BLaER1 treated with 17β-estradiol and CSF1 and Interleukin-3, amounts not matched to agents 10 nM and 100 nM (cell line): ENCODE results near the gene GSTCD.

Experiments
- H3K27ac ChIP-seq, 11 experiments: shearing (Covaris generic); formaldehyde crosslinking; 2 replicates each; pipeline ENCODE4 v1.8.1; 2022
- H3K27me3 ChIP-seq, 11 experiments: shearing (Covaris generic); formaldehyde crosslinking; 2 replicates each; pipeline ENCODE4 v1.8.1; 2022
- H3K36me3 ChIP-seq, 11 experiments: shearing (Covaris generic); formaldehyde crosslinking; 2 replicates each; pipeline ENCODE4 v1.8.1; 2022
- H3K4me1 ChIP-seq, 10 experiments: shearing (Covaris generic); formaldehyde crosslinking; 2 replicates each; pipeline ENCODE4 v1.8.1; 2022
- H3K4me2 ChIP-seq, 11 experiments: shearing (Covaris generic); formaldehyde crosslinking; 2 replicates each; pipeline ENCODE4 v1.8.1; 2022
- H3K4me3 ChIP-seq, 10 experiments: shearing (Covaris generic); formaldehyde crosslinking; 2 replicates each; pipeline ENCODE4 v1.8.1; 2022
- H3K9ac ChIP-seq, 11 experiments: shearing (Covaris generic); formaldehyde crosslinking; 2 replicates each; pipeline ENCODE4 v1.8.1; 2022
- H3K9me3 ChIP-seq, 11 experiments: shearing (Covaris generic); formaldehyde crosslinking; replicated peaks in 1 of 11; 2 replicates each; pipeline ENCODE4 v1.8.1; 2022
- H4K20me1 ChIP-seq, 11 experiments: shearing (Covaris generic); formaldehyde crosslinking; 2 replicates each; pipeline ENCODE4 v1.8.1; 2022
- Cebpa-rat ChIP-seq, 11 experiments: shearing (Covaris generic); IDR thresholded peaks; 2 replicates each; pipeline ENCODE4 v1.8.1; 2022

The GSTCD gene

GRCh38 chr4:105780176-105780575 lies 71.6 kb downstream of the GSTCD start:
- Histone ChIP-seq H3K4me3 (no peak overlapping the region), H3K27ac (no peak overlapping the region), H3K4me1 (no peaks in the 10 kb centered on the region), H3K27me3 (no peaks in the 10 kb centered on the region), H3K36me3 (peaks cover 0 to 15% (median 11%) of the 10 kb centered on the region in 11 experiments; a peak in 12 of 22 replicates), H3K4me2 (no peak overlapping the region), H3K9ac (no peak overlapping the region), H3K9me3 (peaks cover 0 to 13% (median 0%) of the 10 kb centered on the region in 11 experiments; a peak in 6 of 22 replicates), H4K20me1 (no peaks in the 10 kb centered on the region)
- TF ChIP-seq Cebpa-rat (IDR thresholded peaks at IDR 0.05) = no peak

GRCh38 chr4:105784761-105785160 lies 76.2 kb downstream of the GSTCD start:
- TF ChIP-seq Cebpa-rat (IDR thresholded peaks at IDR 0.05) = no peak
- Histone ChIP-seq H3K4me1 (no peaks in the 10 kb centered on the region), H4K20me1 (no peaks in the 10 kb centered on the region), H3K4me2 (no peak overlapping the region), H3K4me3 (no peak overlapping the region), H3K9me3 (no peaks in the 10 kb centered on the region), H3K27ac (no peak overlapping the region), H3K9ac (no peak overlapping the region), H3K36me3 (peaks cover 0 to 5% (median 0%) of the 10 kb centered on the region in 11 experiments; a peak in 2 of 22 replicates), H3K27me3 (no peaks in the 10 kb centered on the region)

DNA sequence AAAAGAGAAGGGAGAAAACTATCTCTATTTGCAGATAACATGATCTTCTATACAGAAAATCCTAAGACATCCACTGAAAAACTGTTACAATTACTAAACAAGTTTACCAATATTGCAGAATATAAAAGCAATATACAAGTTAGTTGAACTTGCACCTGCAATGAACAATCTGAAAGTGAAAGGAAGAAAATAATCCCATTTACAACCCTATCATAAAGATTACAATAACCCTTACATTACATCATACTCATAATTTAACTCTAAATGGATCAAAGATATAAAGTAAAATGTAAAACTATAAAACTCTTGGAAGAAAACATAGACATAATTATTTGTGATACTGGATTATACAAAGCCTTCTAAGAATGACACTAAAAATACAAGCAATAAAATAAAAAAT lies 77.2 kb downstream of the GSTCD start:
- H3K9ac ChIP-seq = no peak overlapping the region
- H3K4me2 ChIP-seq = no peak overlapping the region
- H3K36me3 ChIP-seq = peaks cover 0 to 5% (median 0%) of the 10 kb centered on the region in 11 experiments; a peak in 2 of 22 replicates
- H3K27ac ChIP-seq = no peak overlapping the region
- H3K4me1 ChIP-seq = no peaks in the 10 kb centered on the region
- no peaks in the 10 kb centered on the region for H4K20me1 ChIP-seq
- H3K9me3 ChIP-seq = no peaks in the 10 kb centered on the region
- TF ChIP-seq Cebpa-rat (IDR thresholded peaks at IDR 0.05) = no peak
- no peak overlapping the region for H3K4me3 ChIP-seq
- no peaks in the 10 kb centered on the region for H3K27me3 ChIP-seq

- H3K4me2 ChIP-seq = no peak overlapping the region
- no peak overlapping the region for H3K27ac ChIP-seq
- no peak for TF ChIP-seq Cebpa-rat (IDR thresholded peaks at IDR 0.05)
- H3K4me1 ChIP-seq = no peaks in the 10 kb centered on the region
- H4K20me1 ChIP-seq = no peaks in the 10 kb centered on the region
- no peak overlapping the region for H3K4me3 ChIP-seq
- H3K9ac ChIP-seq = no peak overlapping the region
- no peaks in the 10 kb centered on the region for H3K27me3 ChIP-seq
- H3K9me3 ChIP-seq = no peaks in the 10 kb centered on the region
- H3K36me3 ChIP-seq = peaks cover 0 to 5% (median 0%) of the 10 kb centered on the region in 11 experiments; a peak in 1 of 22 replicates
These were observed 78.2 kb downstream of the GSTCD start for GRCh38 chr4:105786748-105787147.

DNA sequence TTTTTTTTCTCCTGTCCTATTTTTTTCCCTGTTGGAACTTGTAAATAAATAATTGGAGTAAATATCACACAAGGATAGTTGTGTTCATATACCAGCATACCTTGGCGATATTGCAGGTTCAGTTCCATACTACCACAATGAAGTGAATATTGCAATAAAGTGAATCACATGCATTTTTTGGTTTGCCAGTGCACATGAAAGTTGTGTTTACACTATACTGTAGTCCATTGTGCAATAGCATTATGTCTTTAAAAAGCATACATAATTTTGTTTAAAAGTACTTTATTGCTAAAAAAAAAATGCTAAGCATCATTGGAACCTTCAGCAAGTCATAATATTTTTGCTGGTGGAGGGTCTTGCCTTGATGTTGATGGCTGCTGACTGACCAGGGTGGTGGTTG lies 88.6 kb downstream of the GSTCD start:
- Histone ChIP-seq H3K27me3 (no peaks in the 10 kb centered on the region), H3K36me3 (peaks cover 0 to 8% (median 0%) of the 10 kb centered on the region in 11 experiments; a peak in 1 of 22 replicates), H3K27ac (no peak overlapping the region), H3K9me3 (peaks cover 0 to 12% (median 0%) of the 10 kb centered on the region in 11 experiments; a peak in 7 of 22 replicates), H3K4me1 (no peaks in the 10 kb centered on the region), H3K9ac (no peak overlapping the region), H4K20me1 (no peaks in the 10 kb centered on the region), H3K4me3 (no peak overlapping the region), H3K4me2 (no peak overlapping the region)
- no peak for TF ChIP-seq Cebpa-rat (IDR thresholded peaks at IDR 0.05)

DNA sequence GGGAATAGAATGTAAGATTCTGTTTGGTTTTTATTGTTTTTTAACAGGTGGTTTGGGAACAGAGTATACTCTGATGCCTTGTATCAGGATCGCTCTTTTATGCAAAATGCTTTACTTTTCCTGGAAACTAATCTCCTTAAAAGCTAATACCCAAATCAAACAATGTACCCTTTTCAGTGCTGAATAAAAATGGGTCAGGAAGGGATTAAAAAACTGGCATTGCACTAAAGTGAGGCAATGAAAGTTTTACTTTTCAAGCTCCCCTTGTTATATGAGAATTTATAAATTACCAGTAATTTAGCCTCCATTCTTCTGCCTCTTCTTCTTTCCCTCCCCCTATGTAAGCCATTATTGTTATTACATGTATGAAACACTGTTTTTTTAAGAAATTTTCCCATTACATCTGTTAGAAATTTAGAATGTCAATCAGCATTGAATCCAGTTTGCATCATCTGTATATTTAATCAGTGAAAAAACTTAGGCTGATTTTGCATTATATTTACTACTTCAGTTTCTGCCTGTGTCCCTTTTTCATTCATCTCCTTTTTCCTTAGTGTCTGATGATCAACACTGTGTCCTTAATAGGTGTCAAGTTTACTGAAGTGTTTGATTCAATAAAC lies 97.0 kb downstream of the GSTCD start:
- Histone ChIP-seq H3K9me3 (no peaks in the 10 kb centered on the region), H3K4me3 (no peak overlapping the region), H4K20me1 (no peaks in the 10 kb centered on the region), H3K27ac (no peak overlapping the region), H3K36me3 (no peaks in the 10 kb centered on the region; a peak in 1 of 22 replicates), H3K4me2 (no peak overlapping the region), H3K9ac (no peak overlapping the region), H3K4me1 (no peaks in the 10 kb centered on the region), H3K27me3 (no peaks in the 10 kb centered on the region)
- no peak for TF ChIP-seq Cebpa-rat (IDR thresholded peaks at IDR 0.05)

GRCh38 chr4:105807496-105807895 lies 98.9 kb downstream of the GSTCD start:
- Histone ChIP-seq H3K27me3 (no peaks in the 10 kb centered on the region), H3K27ac (no peak overlapping the region), H4K20me1 (no peaks in the 10 kb centered on the region), H3K4me2 (no peak overlapping the region), H3K4me3 (no peak overlapping the region), H3K4me1 (no peaks in the 10 kb centered on the region), H3K36me3 (no peaks in the 10 kb centered on the region; a peak in 1 of 22 replicates), H3K9ac (no peak overlapping the region), H3K9me3 (no peaks in the 10 kb centered on the region)
- no peak for TF ChIP-seq Cebpa-rat (IDR thresholded peaks at IDR 0.05)

- H3K9ac ChIP-seq = no peak overlapping the region
- no peaks in the 10 kb centered on the region for H3K9me3 ChIP-seq
- H3K4me3 ChIP-seq = no peak overlapping the region
- no peak overlapping the region for H3K27ac ChIP-seq
- no peak for TF ChIP-seq Cebpa-rat (IDR thresholded peaks at IDR 0.05)
- H3K4me1 ChIP-seq = no peaks in the 10 kb centered on the region
- no peaks in the 10 kb centered on the region for H3K27me3 ChIP-seq
- H3K36me3 ChIP-seq = no peaks in the 10 kb centered on the region; a peak in 1 of 22 replicates
- no peak overlapping the region for H3K4me2 ChIP-seq
- H4K20me1 ChIP-seq = no peaks in the 10 kb centered on the region
These were observed 99.6 kb downstream of the GSTCD start for GRCh38 chr4:105808030-105808749.

GRCh38 chr4:105808750-105809041 lies 100.1 kb downstream of the GSTCD start:
- Histone ChIP-seq H3K4me3 (no peak overlapping the region), H3K4me2 (no peak overlapping the region), H3K9ac (no peak overlapping the region), H3K9me3 (no peaks in the 10 kb centered on the region), H4K20me1 (no peaks in the 10 kb centered on the region), H3K4me1 (no peaks in the 10 kb centered on the region), H3K27me3 (no peaks in the 10 kb centered on the region), H3K27ac (no peak overlapping the region), H3K36me3 (no peaks in the 10 kb centered on the region; a peak in 1 of 22 replicates)
- TF ChIP-seq Cebpa-rat (IDR thresholded peaks at IDR 0.05) = no peak

- no peak overlapping the region for H3K4me3 ChIP-seq
- no peaks in the 10 kb centered on the region for H3K27me3 ChIP-seq
- no peak overlapping the region for H3K4me2 ChIP-seq
- H3K4me1 ChIP-seq = no peaks in the 10 kb centered on the region
- no peak overlapping the region for H3K27ac ChIP-seq
- H3K9ac ChIP-seq = no peak overlapping the region
- no peaks in the 10 kb centered on the region for H4K20me1 ChIP-seq
- no peak for TF ChIP-seq Cebpa-rat (IDR thresholded peaks at IDR 0.05)
- no peaks in the 10 kb centered on the region for H3K9me3 ChIP-seq
- H3K36me3 ChIP-seq = peaks cover 0 to 4% (median 0%) of the 10 kb centered on the region in 11 experiments; a peak in 2 of 22 replicates
These were observed 107.1 kb downstream of the GSTCD start for GRCh38 chr4:105815701-105816100.
